Stimulated activated CD8-positive, alpha-beta memory T cell treated with anti-CD3 and anti-CD28 coated beads, Interleukin-12 subunit alpha, Interleukin-12 subunit beta, amount 100 ng/mL, for 24 hours (primary cell): ENCODE data around the gene RRAS2.
"Not testable (repeated sequence)": the region's sequence is repeated elsewhere in the genome, so short reads cannot be mapped to it uniquely, and the experiment has no call there.

Source experiments
- DNase-seq: peaks from one replicate; pipeline ENCODE4 v3.0.0-alpha.2; 2020; ENCODE audit errors: extremely low read depth

The RRAS2 gene

GRCh38 chr11:14258221-14258935 lies 100.6 kb downstream of the RRAS2 start:
- DNase-seq = no peak

- no peak for DNase-seq
Measured at GRCh38 chr11:14255238-14255534, 103.8 kb downstream of the RRAS2 start.

- DNase-seq = no peak
Measured at GRCh38 chr11:14254533-14255237, 104.3 kb downstream of the RRAS2 start.

- no peak for DNase-seq
Measured at GRCh38 chr11:14253840-14254239, 105.1 kb downstream of the RRAS2 start.

GRCh38 chr11:14253421-14253820 lies 105.6 kb downstream of the RRAS2 start:
- no peak for DNase-seq

- DNase-seq = not testable (repeated sequence)
Measured at GRCh38 chr11:14252501-14252900, 106.5 kb downstream of the RRAS2 start.

- no peak for DNase-seq
Measured at GRCh38 chr11:14251754-14252153, 107.2 kb downstream of the RRAS2 start.

- peak; percentile 22 for DNase-seq
Measured at GRCh38 chr11:14249121-14249963, 109.6 kb downstream of the RRAS2 start.

GRCh38 chr11:14248580-14248981 lies 110.4 kb downstream of the RRAS2 start:
- DNase-seq = no peak

- DNase-seq = no peak
Measured at GRCh38 chr11:14245444-14245843, 113.5 kb downstream of the RRAS2 start.

GRCh38 chr11:14244926-14245325 lies 114.1 kb downstream of the RRAS2 start:
- no peak for DNase-seq

- DNase-seq = no peak
Measured at GRCh38 chr11:14242733-14243132, 116.2 kb downstream of the RRAS2 start.

- DNase-seq = no peak
Measured at GRCh38 chr11:14242187-14242586, 116.8 kb downstream of the RRAS2 start.

- no peak for DNase-seq
Measured at GRCh38 chr11:14240951-14241350, 118.0 kb downstream of the RRAS2 start.

- no peak for DNase-seq
Measured at GRCh38 chr11:14240221-14240620, 118.8 kb downstream of the RRAS2 start.

- DNase-seq = no peak
Measured at GRCh38 chr11:14237444-14237961, 121.5 kb downstream of the RRAS2 start.

- no peak for DNase-seq
Measured at GRCh38 chr11:14235701-14236100, 123.3 kb downstream of the RRAS2 start.

- no peak for DNase-seq
Measured at GRCh38 chr11:14234446-14234845, 124.5 kb downstream of the RRAS2 start.

- DNase-seq = no peak
Measured at GRCh38 chr11:14232652-14233051, 126.3 kb downstream of the RRAS2 start.

GRCh38 chr11:14230407-14230806 lies 128.6 kb downstream of the RRAS2 start:
- DNase-seq = no peak

- no peak for DNase-seq
Measured at GRCh38 chr11:14229472-14229871, 129.5 kb downstream of the RRAS2 start.

- DNase-seq = no peak
Measured at GRCh38 chr11:14228356-14228755, 130.6 kb downstream of the RRAS2 start.
